Measurements from ENCODE around the gene FAM53A.

GRCh38 chr4:1711055-1711570 lies 27.0 kb upstream of the FAM53A start:
- no peak for TF ChIP-seq POLR2AphosphoS5 (IDR thresholded peaks at IDR 0.05; ENCODE audit: borderline replicate concordance, low read depth, low read length)
- TF ChIP-seq FOXP2 (optimal IDR thresholded peaks at IDR 0.05; ENCODE audit: control extremely low read depth, extremely low read length, insufficient read depth), result no peak
- no peak for TF ChIP-seq EZH2 (IDR thresholded peaks at IDR 0.05)

All from SK-N-MC (cell line).